22Rv1 (cell line): ENCODE data around the gene MGAT5.

Experiments
- ZFX ChIP-seq: fragments of 450-650 bp; IDR thresholded peaks from 2 replicates; pipeline ENCODE4 v1.6.1; 2017; ENCODE audit warnings: antibody characterized with exemption, borderline replicate concordance
- TF ChIP-seq, protein P1 (sequence below): fragments of 450-650 bp; IDR thresholded peaks from 2 replicates; pipeline ENCODE4 v1.5.1; 2017; ENCODE audit warnings: mild to moderate bottlenecking

DNA sequence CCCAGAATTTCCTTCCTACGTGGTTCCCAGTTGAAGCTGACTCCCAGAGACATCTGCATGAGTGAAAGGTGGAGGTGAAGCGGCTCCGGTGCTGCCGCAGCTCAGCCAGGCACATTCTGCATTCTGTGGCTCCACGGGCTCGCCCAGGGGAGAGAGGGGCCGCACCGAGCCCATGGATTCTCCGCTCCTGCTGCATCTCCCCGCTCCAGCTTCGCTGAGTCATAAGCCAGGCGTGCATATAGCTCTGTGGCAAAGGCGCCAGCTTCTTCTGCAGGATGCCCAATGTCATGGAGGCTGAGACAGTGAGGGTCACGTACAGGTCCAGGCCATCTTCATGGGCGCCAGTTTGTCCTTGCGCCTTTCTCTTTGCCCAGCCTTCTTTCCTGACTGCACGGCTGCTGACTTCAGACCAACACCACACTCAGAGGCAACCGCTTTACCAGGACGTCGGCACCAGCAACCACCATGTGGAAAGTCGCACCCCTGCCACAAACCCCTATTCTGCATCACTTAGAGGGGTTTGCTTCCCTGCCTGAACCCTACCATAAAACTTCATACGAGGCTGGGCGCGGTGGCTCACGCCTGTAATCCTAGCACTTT lies 215.7 kb downstream of the MGAT5 start:
- TF ChIP-seq, protein P1, sequence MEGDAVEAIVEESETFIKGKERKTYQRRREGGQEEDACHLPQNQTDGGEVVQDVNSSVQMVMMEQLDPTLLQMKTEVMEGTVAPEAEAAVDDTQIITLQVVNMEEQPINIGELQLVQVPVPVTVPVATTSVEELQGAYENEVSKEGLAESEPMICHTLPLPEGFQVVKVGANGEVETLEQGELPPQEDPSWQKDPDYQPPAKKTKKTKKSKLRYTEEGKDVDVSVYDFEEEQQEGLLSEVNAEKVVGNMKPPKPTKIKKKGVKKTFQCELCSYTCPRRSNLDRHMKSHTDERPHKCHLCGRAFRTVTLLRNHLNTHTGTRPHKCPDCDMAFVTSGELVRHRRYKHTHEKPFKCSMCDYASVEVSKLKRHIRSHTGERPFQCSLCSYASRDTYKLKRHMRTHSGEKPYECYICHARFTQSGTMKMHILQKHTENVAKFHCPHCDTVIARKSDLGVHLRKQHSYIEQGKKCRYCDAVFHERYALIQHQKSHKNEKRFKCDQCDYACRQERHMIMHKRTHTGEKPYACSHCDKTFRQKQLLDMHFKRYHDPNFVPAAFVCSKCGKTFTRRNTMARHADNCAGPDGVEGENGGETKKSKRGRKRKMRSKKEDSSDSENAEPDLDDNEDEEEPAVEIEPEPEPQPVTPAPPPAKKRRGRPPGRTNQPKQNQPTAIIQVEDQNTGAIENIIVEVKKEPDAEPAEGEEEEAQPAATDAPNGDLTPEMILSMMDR: no peak
- no peak for TF ChIP-seq ZFX
